Endothelial cell of umbilical vein (primary cell): ENCODE results near the gene TNS2. TPM values are rescaled to one million over a fixed set of nuclear protein-coding genes. Genes with fewer than 3 reads are reported as not detected.

Experiments
- BruUV-seq: library from RNA; stranded (reverse); fragments of 400-500 nt; replicated peaks from 2 replicates; lab custom pipeline; 2021; lab: Mats Ljungman, UMichigan
- CTCF ChIA-PET: fragments of 300-600, 350-600 bp; sonication (Branson Sonifier 250); formaldehyde crosslinking; loops from one replicate; lab custom pipeline; 2021; ENCODE audit warnings: antibody characterized with exemption, inconsistent platforms; lab: Charles Lee
- POLR2A ChIA-PET: fragments of 300-600, 350-600 bp; sonication (Branson Sonifier 250); formaldehyde crosslinking; loops from one replicate; lab custom pipeline; 2021; ENCODE audit warnings: antibody characterized with exemption, inconsistent platforms; lab: Charles Lee
- DNase-seq: peaks from one replicate; pipeline ENCODE4 v3.0.0-alpha.2; 2011; ENCODE audit warnings: low read depth, low spot score
- FAIRE-seq: peaks from 2 replicates; lab custom pipeline; 2011; peaks lifted over from hg19 to GRCh38; lab: Jason Lieb, UNC
- H2AFZ ChIP-seq: 2 replicates; pipeline ENCODE4 v1.6.0; 2012; ENCODE audit warnings: low read depth, low read length, control low read depth, inconsistent platforms
- H3K27ac ChIP-seq: 2 replicates; pipeline ENCODE4 v1.5.1; 2011; ENCODE audit warnings: low read depth, mild to moderate bottlenecking, control low read depth, low read length, moderate library complexity; ENCODE audit not compliant: insufficient read depth
- H3K27me3 ChIP-seq, 2 experiments: 2 replicates each; pipeline versions ENCODE4 v1.6.0 to v1.6.1; 2011; ENCODE audit warnings: low read length in 2 of 2, mixed read lengths in 1 of 2; ENCODE audit not compliant: control insufficient read depth in 2 of 2, insufficient read depth in 2 of 2
- H3K36me3 ChIP-seq, 2 experiments: 2 replicates in 1 of 2; 3 replicates in 1 of 2; pipeline ENCODE4 v1.5.1; 2011; ENCODE audit warnings: low read length in 2 of 2, mild to moderate bottlenecking in 1 of 2, moderate library complexity in 1 of 2; ENCODE audit not compliant: control insufficient read depth in 2 of 2, insufficient read depth in 2 of 2; ENCODE audit errors: extremely low read depth in 1 of 2
- H3K4me1 ChIP-seq: 3 replicates; pipeline ENCODE4 v1.5.1; 2011; ENCODE audit warnings: mild to moderate bottlenecking, low read length; ENCODE audit not compliant: control insufficient read depth, insufficient read depth; ENCODE audit errors: extremely low read depth
- H3K4me2 ChIP-seq: 2 replicates; pipeline ENCODE4 v1.6.1; 2011; ENCODE audit warnings: low read length, control low read depth, mixed read lengths; ENCODE audit not compliant: insufficient read depth
- H3K4me3 ChIP-seq, 3 experiments: fragments of 200-600 bp in 1 of 3; sonication (generic), shearing (Covaris generic) in 1 of 3; replicated peaks in 1 of 3; 2 replicates each; pipeline ENCODE4 v1.5.1; 2011 to 2016; ENCODE audit warnings: control low read depth in 3 of 3, low read length in 3 of 3, mild to moderate bottlenecking in 2 of 3, inconsistent platforms in 1 of 3, low read depth in 1 of 3, moderate library complexity in 1 of 3; ENCODE audit not compliant: insufficient read depth in 1 of 3
- H3K79me2 ChIP-seq: 2 replicates; pipeline ENCODE4 v1.6.0; 2012; ENCODE audit warnings: low read length, inconsistent platforms; ENCODE audit not compliant: control insufficient read depth, insufficient read depth
- H3K9ac ChIP-seq: replicated peaks from 2 replicates; pipeline ENCODE3; 2011; ENCODE audit warnings: low read length, control low read depth; ENCODE audit not compliant: insufficient read depth; ENCODE audit errors: extremely low read depth
- H3K9me1 ChIP-seq: replicated peaks from 3 replicates; pipeline ENCODE4 v1.6.0; 2011; ENCODE audit warnings: mild to moderate bottlenecking, low read length; ENCODE audit not compliant: control insufficient read depth, insufficient read depth; ENCODE audit errors: extremely low read depth
- H3K9me3 ChIP-seq: replicated peaks from 2 replicates; pipeline ENCODE4 v1.5.1; 2012; ENCODE audit warnings: low read length, inconsistent platforms; ENCODE audit not compliant: control insufficient read depth, insufficient read depth
- H4K20me1 ChIP-seq: replicated peaks from 2 replicates; pipeline ENCODE3; 2011; ENCODE audit warnings: mild to moderate bottlenecking, low read length; ENCODE audit not compliant: control insufficient read depth, insufficient read depth; ENCODE audit errors: extremely low read depth
- EZH2 ChIP-seq: IDR thresholded peaks from 2 replicates; pipeline ENCODE4 v1.6.1; 2012; ENCODE audit warnings: borderline replicate concordance, low read depth, mild to moderate bottlenecking, moderate library complexity, low read length, inconsistent platforms; ENCODE audit not compliant: severe bottlenecking
- FOS ChIP-seq: IDR thresholded peaks from 2 replicates; pipeline ENCODE4 v1.6.1; 2011; ENCODE audit warnings: mild to moderate bottlenecking, low read length, moderate library complexity, borderline replicate concordance; ENCODE audit not compliant: insufficient read depth
- GATA2 ChIP-seq: IDR thresholded peaks from 2 replicates; pipeline ENCODE4 v1.7.0; 2011; ENCODE audit warnings: low read depth, mild to moderate bottlenecking, moderate library complexity, mixed read lengths, low read length; ENCODE audit not compliant: insufficient read length, insufficient read depth
- JUN ChIP-seq: IDR thresholded peaks from 2 replicates; pipeline ENCODE4 v1.6.1; 2011; ENCODE audit warnings: borderline replicate concordance, low read depth; ENCODE audit not compliant: insufficient read length, insufficient read depth
- MYC ChIP-seq: IDR thresholded peaks from one replicate; pipeline ENCODE4 v1.6.1; 2011; ENCODE audit warnings: mild to moderate bottlenecking, low read depth, low read length
- POLR2A ChIP-seq: IDR thresholded peaks from 2 replicates; pipeline ENCODE4 v1.6.1; 2012; ENCODE audit warnings: low read depth, mild to moderate bottlenecking, control low read depth, low read length
- POLR2AphosphoS5 ChIP-seq: IDR thresholded peaks from 2 replicates; pipeline ENCODE4 v1.6.1; 2012; ENCODE audit warnings: low read depth, mild to moderate bottlenecking, control low read depth, low read length, moderate library complexity; ENCODE audit not compliant: insufficient read depth
- dilution Hi-C: fragments of 300-500 bp; cut with MboI; formaldehyde crosslinking; loops from one replicate; pipeline ENCODE4 v1.15.0; 2019; ENCODE audit warnings: low sequenced_read_pairs; ENCODE audit not compliant: extremely low pct_ligation_motif_present
- intact Hi-C: fragments of 100-400 bp; cut with micrococcal nuclease; formaldehyde crosslinking; loops from one replicate; pipeline ENCODE4 v1.10.0; 2022
- microRNA-seq: library from miRNA; unstranded; fragments of <30 nt; microRNA quantifications from one replicate; pipeline ENCODE4 v1.2.0, GENCODE V29; 2021; ENCODE audit warnings: borderline number of aligned reads, borderline replicate concordance
- polyA plus RNA-seq, 4 experiments: library from polyadenylated mRNA; depleted of rRNA in 3 of 4; stranded (reverse) in 3 of 4; unstranded in 1 of 4; fragments of >200 nt; gene quantifications; 2 replicates each; pipeline versions ENCODE4 v1.2.1 to v1.2.3, GENCODE V29; 2011 to 2012; ENCODE audit warnings: missing spikeins in 1 of 4
- small RNA-seq: library from RNA; depleted of rRNA; stranded (forward); fragments of <200 nt; gene quantifications from one replicate; pipeline ENCODE3, GENCODE V24; 2012; ENCODE audit warnings: low replicate concordance, low read depth; ENCODE audit not compliant: insufficient read depth, insufficient read length
- total RNA-seq: library from RNA; stranded (reverse); gene quantifications from 2 replicates; pipeline ENCODE4 v1.2.3, GENCODE V29; 2021
- TF ChIP-seq, protein P1 (sequence below): IDR thresholded peaks from 2 replicates; pipeline ENCODE4 v1.6.1; 2011; ENCODE audit not compliant: insufficient read depth, insufficient read length
- TF ChIP-seq, protein P2 (sequence below), 2 donors: IDR thresholded peaks; 1 replicate in 1 of 2; 2 replicates in 1 of 2; pipeline ENCODE4 v1.5.1; 2011; ENCODE audit warnings: low read length in 2 of 2, mild to moderate bottlenecking in 2 of 2, moderate library complexity in 2 of 2, control low read depth in 1 of 2, inconsistent platforms in 1 of 2, low read depth in 1 of 2; ENCODE audit not compliant: insufficient read depth in 1 of 2; ENCODE audit errors: extremely low read depth in 1 of 2

Gene TNS2
- total and polyA plus RNA-seq, 2 donors (not counting 3 experiments of a cell fraction or from before 2014, with no cell fraction given), result 84.5 to 106 TPM

DNA sequence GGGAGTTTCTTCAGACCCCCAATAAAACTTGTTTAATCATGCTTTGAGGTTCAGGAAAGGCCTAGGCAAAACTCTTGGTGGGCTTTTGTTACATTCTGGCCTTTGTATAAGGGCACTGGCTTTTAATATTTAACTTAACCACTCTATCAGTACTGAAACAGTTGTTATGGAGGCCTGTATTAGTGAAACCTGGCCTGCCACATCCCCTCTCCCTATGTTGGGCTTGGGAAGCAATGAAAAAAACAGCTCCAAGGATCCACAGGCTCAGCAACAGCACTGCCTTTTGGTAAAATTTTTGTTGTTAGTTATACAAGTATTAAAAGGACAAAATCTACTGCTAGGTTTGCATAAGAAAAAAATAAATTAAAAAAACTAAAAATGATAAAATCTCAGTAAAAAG is 64.1 kb downstream of the TNS2 start:
- FAIRE-seq (no peak), DNase-seq (no peak)
- Histone ChIP-seq H3K4me2 (no peak overlapping the region), H3K9ac (no peak overlapping the region), H3K9me1 (no peaks in the 10 kb centered on the region), H3K27ac (no peak overlapping the region), H3K9me3 (no peaks in the 10 kb centered on the region), H3K36me3 (no peaks in the 10 kb centered on the region), H2AFZ (no peak overlapping the region), H3K79me2 (no peaks in the 10 kb centered on the region), H3K4me3 (no peak overlapping the region), H3K27me3 (no peaks in the 10 kb centered on the region), H3K4me1 (no peaks in the 10 kb centered on the region), H4K20me1 (no peaks in the 10 kb centered on the region)
- BruUV-seq, result no TSS peak
- intact Hi-C loops, result no loop called here
- dilution Hi-C loops, result no loop called here
- ChIA-PET CTCF (interaction anchor here (1.0 kb wide), 1 partner anchor 46 kb away, joined by 3 read pairs; no protein-coding TSS in a partner anchor), POLR2A (no interaction called here)
- TF ChIP-seq JUN, result no peak
- no peak for TF ChIP-seq FOS
- TF ChIP-seq GATA2, result no peak
- TF ChIP-seq, protein P1, sequence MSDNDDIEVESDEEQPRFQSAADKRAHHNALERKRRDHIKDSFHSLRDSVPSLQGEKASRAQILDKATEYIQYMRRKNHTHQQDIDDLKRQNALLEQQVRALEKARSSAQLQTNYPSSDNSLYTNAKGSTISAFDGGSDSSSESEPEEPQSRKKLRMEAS, result no peak
- no peak for TF ChIP-seq POLR2AphosphoS5
- no peak for TF ChIP-seq POLR2A
- TF ChIP-seq MYC, result no peak
- no peak for TF ChIP-seq EZH2
- TF ChIP-seq, protein P2, sequence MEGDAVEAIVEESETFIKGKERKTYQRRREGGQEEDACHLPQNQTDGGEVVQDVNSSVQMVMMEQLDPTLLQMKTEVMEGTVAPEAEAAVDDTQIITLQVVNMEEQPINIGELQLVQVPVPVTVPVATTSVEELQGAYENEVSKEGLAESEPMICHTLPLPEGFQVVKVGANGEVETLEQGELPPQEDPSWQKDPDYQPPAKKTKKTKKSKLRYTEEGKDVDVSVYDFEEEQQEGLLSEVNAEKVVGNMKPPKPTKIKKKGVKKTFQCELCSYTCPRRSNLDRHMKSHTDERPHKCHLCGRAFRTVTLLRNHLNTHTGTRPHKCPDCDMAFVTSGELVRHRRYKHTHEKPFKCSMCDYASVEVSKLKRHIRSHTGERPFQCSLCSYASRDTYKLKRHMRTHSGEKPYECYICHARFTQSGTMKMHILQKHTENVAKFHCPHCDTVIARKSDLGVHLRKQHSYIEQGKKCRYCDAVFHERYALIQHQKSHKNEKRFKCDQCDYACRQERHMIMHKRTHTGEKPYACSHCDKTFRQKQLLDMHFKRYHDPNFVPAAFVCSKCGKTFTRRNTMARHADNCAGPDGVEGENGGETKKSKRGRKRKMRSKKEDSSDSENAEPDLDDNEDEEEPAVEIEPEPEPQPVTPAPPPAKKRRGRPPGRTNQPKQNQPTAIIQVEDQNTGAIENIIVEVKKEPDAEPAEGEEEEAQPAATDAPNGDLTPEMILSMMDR (IDR thresholded peaks at IDR 0.05; ENCODE audit: extremely low read depth in 1 of 2, insufficient read depth in 1 of 2, low read depth in 1 of 2, low read length in 2 of 2), result no peak

Small RNA genes within 50 kb of the gene (microRNA-seq; reads per million reads assigned to microRNA genes)
- gene MIR6757, result not detected

Small RNA genes within 50 kb of the gene (small RNA-seq; reads per million reads assigned to genes)
- gene MIR6757, result not detected

Other genes starting within 250 kb of the TNS2 start
- gene KRT4, start 235.9 kb upstream of the TNS2 start, total RNA-seq, result not detected in 2 replicates
- gene KRT4, start 235.9 kb upstream of the TNS2 start, polyA plus RNA-seq, result not detected in 2 replicates
- gene KRT79, start 215.8 kb upstream of the TNS2 start, total RNA-seq, result not detected in 2 replicates
- gene KRT79, start 215.8 kb upstream of the TNS2 start, polyA plus RNA-seq, result not detected in 2 replicates
- gene KRT78, start 201.1 kb upstream of the TNS2 start, total RNA-seq, result not detected in 2 replicates
- gene KRT78, start 201.1 kb upstream of the TNS2 start, polyA plus RNA-seq, result not detected in 2 replicates
- 22.1 and 31.7 TPM in 2 replicates for gene KRT8, start 145.0 kb upstream of the TNS2 start, total RNA-seq
- 23.5 and 25.8 TPM in 2 replicates for gene KRT8, start 145.0 kb upstream of the TNS2 start, polyA plus RNA-seq
- 233 and 235 TPM in 2 replicates for gene KRT18, start 100.9 kb upstream of the TNS2 start, total RNA-seq
- 178 and 216 TPM in 2 replicates for gene KRT18, start 100.9 kb upstream of the TNS2 start, polyA plus RNA-seq
- 372 and 382 TPM in 2 replicates for gene EIF4B, start 43.6 kb upstream of the TNS2 start, total RNA-seq
- gene EIF4B, start 43.6 kb upstream of the TNS2 start, polyA plus RNA-seq, result 169 and 233 TPM in 2 replicates
- gene SPRYD3, start 29.3 kb downstream of the TNS2 start, total RNA-seq, result 31.7 and 39.2 TPM in 2 replicates
- gene SPRYD3, start 29.3 kb downstream of the TNS2 start, polyA plus RNA-seq, result 38.6 and 39.6 TPM in 2 replicates
- 11.6 and 14.1 TPM in 2 replicates for gene IGFBP6, start 47.6 kb downstream of the TNS2 start, total RNA-seq
- 18.2 TPM in 2 replicates for gene IGFBP6, start 47.6 kb downstream of the TNS2 start, polyA plus RNA-seq
- not detected in 2 replicates for gene SOAT2, start 53.4 kb downstream of the TNS2 start, total RNA-seq
- gene SOAT2, start 53.4 kb downstream of the TNS2 start, polyA plus RNA-seq, result not detected in 2 replicates
- gene ZNF740, start 130.7 kb downstream of the TNS2 start, total RNA-seq, result 34.9 and 38.1 TPM in 2 replicates
- 7.9 and 10.5 TPM in 2 replicates for gene ZNF740, start 130.7 kb downstream of the TNS2 start, polyA plus RNA-seq
- gene CSAD, start 130.9 kb downstream of the TNS2 start, total RNA-seq, result 21.1 and 22.0 TPM in 2 replicates
- 24.0 and 24.4 TPM in 2 replicates for gene CSAD, start 130.9 kb downstream of the TNS2 start, polyA plus RNA-seq
- gene ITGB7, start 157.2 kb downstream of the TNS2 start, total RNA-seq, result not detected in 2 replicates
- 0.17 and 0.18 TPM in 2 replicates for gene ITGB7, start 157.2 kb downstream of the TNS2 start, polyA plus RNA-seq
- gene RARG, start 182.1 kb downstream of the TNS2 start, total RNA-seq, result 16.1 and 19.5 TPM in 2 replicates
- gene RARG, start 182.1 kb downstream of the TNS2 start, polyA plus RNA-seq, result 9.9 and 11.6 TPM in 2 replicates
- 39.3 and 42.7 TPM in 2 replicates for gene ESPL1, start 218.2 kb downstream of the TNS2 start, total RNA-seq
- 16.2 and 18.8 TPM in 2 replicates for gene ESPL1, start 218.2 kb downstream of the TNS2 start, polyA plus RNA-seq
- gene PFDN5, start 245.5 kb downstream of the TNS2 start, total RNA-seq, result 286 and 301 TPM in 2 replicates
- 665 and 745 TPM in 2 replicates for gene PFDN5, start 245.5 kb downstream of the TNS2 start, polyA plus RNA-seq
- gene MYG1, start 249.6 kb downstream of the TNS2 start, total RNA-seq, result 61.1 and 65.8 TPM in 2 replicates
- gene MYG1, start 249.6 kb downstream of the TNS2 start, polyA plus RNA-seq, result 65.5 and 65.9 TPM in 2 replicates